Activated CD8-positive, alpha-beta memory T cell treated with anti-CD3 and anti-CD28 coated beads, Interleukin-2, amount 50 U/mL, for 1 hour (primary cell): ENCODE measurements around the gene PMPCA.

Experiments used
- DNase-seq: peaks from one replicate; pipeline ENCODE4 v3.0.0-alpha.2; 2020; ENCODE audit errors: extremely low read depth

PMPCA gene

DNA sequence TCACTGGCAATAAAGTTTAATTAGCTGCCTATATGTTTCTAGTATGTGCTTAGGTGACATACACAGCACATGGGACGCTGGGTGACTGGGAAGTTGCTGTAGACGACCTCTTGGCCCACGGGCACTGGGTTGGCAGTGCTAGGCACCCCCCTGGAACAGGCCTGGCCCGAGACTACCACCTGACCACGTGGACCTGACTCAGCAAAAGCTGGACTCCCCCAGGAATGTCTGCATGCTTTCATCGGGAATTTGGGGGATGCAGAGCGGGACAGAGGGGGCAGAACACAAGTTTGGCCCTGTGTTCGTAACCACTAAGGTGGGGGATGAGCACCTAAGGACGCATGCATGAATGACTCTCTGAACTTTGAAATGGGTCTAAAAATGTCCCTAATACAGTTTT lies 45.8 kb downstream of the PMPCA start:
- no peak for DNase-seq

DNA sequence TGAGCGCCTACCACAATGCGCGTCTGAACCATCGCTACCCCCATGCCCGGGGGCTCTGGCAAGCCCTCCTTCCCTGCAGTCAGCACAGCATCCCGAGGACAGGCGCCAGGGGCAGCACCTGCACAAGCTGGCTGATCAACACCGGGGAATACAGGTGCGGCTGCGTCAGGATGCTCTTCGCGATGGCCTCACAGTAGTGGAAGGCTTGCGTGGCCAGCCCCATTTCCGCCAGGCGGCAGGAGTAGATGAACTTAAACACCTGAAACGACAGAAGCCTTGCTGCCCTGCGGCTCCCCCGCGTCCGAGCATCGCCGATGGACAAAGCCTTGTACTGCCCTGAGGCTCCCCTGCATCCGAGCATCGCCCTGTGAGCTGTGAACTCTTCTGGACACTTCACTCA lies 46.9 kb downstream of the PMPCA start:
- DNase-seq, result no peak

DNA sequence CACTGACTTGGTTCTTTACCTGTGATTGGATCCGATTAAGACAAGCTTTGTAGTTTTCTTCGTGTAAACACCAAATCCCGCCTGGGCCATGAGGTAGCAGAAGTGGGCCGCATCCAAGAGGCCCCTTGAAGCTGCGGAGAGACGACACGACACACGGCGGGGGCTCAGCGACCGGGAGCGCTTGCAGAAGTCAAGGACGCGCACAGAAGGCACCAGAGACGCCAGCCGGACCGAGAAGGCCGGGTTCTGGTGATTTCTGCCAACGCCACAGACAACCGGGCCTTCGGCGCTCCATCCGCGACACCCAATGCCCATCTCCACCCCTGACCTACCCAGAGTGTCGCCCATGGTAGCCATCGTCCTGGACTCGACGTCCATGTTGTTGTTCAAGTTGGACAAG lies 49.0 kb downstream of the PMPCA start:
- no peak for DNase-seq

DNA sequence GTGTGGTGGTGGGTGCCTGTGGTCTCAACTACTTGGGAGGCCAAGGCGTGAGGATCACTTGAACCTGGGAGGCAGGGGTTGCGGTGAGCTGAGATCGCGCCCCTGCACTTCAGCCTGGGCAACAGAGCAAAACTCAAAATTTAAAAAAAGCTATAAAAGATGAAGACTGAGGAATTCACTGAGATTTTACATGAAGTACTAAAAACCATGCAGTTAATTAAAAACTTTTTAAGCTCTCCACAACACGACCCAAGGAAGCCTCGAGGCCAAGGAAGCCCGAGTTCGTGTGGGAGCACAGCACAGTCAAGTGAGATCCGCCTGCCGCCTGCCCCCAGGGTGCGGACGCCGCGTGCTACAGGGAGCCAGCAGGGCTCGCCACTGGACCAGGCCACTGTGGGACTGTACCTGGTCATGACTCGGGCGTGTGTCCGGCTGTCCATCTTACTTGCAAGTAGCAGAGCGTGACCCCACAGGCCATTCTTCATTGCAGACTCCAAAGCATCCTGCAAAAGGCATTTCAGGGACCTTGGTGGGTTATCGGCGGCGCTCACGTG lies 50.4 kb downstream of the PMPCA start:
- DNase-seq, result no peak

DNA sequence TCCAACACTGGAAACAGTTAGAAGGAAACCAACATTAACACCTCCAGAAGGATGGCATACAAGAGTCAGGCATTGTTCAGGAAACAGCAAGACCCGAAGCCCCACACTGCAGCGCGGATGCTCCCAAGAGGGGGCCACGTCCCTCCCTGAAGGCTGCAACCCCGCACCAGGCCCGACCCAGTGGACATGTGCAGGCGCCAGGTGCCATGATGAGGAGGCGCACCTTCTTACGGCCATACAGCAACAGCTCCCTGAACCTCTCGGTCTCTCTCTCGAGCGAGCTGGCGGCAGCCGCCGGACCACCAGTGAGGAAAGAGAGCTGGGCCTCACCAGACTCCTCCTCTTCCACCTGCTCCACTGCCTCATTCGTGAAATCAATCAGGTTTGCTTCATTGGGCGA lies 52.2 kb downstream of the PMPCA start:
- no peak for DNase-seq

DNA sequence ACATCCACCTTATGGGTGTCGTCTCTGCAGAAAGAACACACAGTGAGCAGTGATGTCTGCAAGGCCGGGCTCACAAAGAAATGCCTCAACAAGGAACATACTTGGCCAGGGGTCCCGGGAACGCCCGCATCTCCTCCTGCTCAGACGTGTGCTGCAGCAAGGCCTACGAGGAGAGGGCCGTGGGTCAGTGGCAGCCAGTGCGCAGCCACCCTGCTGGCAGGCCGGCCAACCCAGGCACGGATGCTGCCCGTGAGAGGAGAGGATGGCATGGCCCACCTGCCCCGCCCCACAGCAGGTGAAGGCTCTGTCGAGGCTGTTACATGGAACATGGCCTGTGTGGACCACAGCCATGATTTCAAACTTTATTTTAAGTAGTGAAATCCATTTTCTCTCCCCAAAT lies 53.1 kb downstream of the PMPCA start:
- DNase-seq, result no peak

DNA sequence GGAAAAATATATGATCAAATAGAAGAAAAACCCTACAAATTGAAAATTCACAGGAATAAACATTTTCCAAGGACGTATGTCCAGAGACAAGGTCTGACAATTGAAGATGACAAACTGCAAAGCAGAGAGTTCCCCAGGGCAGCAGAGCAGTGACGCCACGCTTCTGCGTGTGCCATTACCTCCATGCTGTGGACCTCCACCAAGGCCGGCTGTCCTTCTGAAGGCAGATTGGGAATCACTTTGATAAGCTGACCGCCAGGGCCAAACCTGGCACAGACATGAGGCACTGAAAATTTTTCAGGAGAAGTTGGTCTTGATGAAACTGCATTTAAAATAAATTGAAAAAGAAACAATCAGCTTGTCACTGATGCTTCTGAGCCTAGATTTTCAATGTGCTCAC lies 53.8 kb downstream of the PMPCA start:
- DNase-seq, result no peak

DNA sequence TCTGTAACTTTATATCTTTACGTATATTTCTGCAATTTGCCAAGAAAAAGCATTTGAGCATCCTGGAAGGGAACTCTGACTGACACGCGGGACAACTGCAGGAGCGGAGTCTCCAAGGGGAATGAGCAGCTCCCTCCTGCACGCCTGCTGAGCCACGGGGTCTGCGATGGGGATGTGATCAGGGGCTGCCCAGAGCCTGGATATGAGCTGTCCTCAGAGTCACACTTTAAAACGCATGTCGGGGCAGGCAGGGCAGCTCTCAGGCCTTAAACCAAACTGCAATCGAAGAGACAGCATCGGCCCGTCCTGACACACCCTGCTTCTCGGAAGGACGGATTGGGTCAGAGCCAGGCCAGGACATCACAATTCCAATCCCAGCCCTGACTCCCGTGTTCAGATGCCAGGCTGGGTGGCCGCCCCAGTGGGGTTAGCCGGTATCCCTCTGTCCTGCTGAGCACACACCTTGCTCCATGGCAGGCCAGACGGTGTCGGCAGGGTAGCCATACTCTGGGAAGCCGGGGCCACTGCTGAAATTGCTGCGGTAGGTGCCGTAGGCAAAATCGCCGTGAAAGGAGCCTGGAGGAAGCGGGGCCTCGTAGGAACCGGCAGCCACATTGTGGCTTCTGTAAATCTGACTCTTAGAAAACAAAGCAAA lies 55.2 kb downstream of the PMPCA start:
- DNase-seq, result no peak

DNA sequence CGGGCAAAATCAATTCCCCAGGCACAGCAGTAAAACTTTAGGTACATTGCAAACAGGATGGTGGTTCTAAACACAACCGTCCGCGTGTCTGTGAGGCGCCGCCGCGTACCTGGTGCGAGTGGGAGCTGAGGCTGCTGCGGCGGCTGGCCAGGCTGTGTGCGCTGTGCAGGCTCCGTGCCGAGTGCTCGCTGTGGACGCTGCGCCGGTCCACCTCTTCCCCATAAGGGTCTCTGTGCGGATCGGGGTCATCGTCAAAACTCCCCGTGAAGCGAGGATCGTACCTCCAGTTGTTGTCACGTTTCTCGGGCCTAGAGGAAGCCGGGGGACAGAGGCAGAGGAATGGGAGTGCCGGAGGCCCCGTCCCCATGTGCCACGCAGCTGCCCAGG lies 55.7 kb downstream of the PMPCA start:
- DNase-seq, result no peak

DNA sequence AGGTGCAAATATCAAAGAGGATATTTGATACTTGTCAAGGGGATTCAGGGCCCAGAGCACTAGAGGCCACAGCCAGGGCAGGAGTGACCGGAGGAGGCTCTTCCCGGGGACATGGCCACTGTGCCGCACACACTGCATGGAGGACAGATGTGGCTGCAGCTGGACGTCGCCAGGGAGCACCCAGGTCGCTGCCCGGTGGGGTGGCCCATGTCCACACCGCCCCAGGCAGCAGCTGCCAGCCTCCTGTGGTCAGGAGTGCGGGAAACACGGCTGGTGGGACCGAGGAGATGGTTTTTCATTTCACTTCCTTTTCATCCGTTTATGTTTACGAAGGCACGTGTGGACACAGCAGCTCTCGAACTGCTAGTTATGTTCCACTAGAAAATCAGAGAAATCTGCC lies 57.3 kb downstream of the PMPCA start:
- no peak for DNase-seq

DNA sequence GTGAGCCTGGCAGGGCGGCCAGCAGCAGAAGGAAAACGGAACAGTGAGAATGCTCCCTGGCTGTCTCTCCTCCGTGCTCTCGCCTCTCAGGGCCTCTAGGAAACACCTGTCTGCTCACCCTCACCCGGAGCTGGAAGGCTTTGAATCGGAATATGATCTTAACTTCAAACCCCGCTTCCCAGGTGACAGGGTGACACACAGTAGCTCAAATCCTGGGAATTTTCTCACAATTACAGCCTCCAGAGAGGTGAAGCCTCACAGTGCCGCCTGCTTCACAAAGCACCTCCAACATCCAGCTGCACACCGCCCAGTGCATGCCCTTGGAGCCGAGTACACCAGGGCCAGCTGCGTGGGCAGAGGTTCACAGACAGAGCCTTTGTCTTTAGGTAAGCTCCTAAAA lies 59.9 kb downstream of the PMPCA start:
- no peak for DNase-seq

DNA sequence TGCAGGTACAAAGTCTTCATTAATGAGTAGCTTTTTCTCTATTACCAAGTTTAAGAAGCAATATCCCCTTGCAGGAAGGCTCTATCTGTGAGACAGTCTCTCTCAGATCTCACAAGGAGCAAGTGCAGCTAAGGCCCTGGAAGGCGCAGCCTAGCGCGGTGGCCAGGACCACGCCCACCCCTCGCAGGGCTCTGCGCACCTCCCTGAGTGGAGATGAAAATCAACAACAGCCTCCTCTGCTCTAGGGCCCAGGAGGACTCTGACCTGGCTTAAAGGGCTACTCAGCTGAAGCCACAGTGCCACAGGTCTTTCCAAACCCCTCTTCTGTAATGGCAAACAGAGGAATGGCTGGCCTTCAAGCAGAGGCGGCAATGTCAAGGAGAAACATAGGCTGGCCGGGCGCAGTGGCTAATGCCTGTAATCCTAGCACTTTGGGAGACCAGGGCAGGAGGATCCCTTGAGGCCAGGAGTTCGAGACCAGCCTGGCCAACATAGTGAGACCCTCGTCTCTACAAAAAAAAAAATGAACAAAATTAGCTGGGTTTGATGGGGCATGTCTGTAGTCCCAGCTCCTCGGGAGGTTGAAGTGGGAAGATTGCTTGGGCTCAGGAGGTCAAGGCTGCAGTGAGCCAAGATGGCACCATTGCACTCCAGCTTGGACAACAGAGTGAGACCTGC lies 60.5 kb downstream of the PMPCA start:
- no peak for DNase-seq

DNA sequence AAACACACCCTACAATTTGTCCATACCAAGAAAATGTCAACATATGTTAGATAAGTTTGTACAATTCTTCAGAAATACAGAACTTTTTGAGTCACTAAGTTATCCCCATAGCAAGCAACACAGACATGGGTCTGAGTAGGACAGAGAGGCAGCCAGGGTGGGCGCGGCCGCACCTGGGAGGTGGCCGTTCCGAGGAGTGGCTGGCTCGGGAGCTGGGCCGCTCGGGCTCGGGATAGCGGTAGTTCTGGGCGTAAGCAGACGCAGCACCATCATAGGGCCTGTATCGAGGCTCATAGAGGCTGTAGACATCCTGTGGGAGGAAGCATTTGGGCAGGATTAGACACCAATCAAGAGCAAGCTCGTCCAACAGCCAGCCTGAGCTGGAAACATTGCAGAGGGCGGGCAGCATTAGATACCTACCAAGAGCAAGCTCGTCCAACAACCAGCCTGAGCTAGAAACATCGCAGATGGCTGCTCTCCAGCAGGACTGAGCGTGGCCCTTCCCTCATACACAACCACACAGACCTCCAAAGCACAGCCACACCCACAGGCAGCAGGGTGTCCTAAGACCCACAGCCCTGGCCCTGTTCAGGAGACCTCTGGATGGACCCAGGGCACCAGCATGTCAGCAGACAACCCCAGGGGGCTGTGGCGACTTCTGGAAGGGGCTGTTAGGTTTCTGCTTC lies 61.5 kb downstream of the PMPCA start:
- no peak for DNase-seq

DNA sequence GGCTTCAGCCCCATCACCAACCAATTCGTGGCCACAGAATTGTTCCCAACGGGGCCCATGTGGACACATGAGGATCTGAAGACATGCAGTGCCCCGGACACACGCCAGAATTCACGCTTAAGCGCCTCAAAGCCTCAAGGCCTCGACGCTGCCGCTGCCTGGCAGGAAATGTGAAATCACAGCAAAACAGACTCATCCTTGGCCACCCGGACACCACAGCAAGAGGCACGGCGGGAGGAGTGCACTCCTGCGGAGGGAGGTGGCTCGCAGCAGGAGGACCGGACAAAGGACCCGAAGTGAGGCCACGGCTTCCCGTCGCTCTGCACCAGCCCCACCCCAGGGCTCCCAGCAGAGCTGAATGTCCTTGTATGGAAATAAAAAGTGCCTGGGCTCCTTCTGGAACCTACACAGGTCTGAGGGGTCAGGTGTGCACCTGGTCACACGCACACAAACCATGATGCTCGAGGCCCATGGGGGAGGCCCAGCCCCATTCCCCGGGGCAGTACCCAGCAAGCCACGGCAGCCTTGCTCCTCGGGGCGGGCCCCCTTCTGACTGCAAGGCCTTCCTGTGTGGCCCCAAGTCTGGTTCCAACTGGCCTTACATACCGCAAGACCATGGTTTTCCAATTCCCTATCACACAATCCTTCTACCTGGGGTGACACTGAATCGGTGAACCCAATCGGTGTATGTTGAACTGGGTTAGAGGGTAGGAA lies 62.3 kb downstream of the PMPCA start:
- DNase-seq, result no peak

DNA sequence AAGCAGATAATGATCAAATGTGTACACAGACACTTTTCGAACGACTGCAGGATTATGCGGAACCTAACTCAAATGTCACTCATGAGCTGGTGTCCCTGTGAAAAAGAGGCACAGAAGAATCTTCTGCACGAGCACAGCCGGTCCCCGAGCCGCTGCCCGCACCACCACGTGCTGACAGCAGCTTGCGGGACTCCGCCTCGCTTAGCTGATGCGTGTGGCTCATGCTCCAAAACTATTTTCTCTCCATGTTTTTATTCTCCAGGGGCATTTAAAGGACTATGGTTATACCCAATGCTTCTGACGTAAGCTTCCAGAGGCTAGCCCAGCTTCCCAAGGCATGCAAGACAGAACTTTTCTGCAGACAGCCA lies 62.9 kb downstream of the PMPCA start:
- DNase-seq, result no peak
